ENCODE results near the gene NIPAL4. TPM values are rescaled to one million over a fixed set of nuclear protein-coding genes. Genes with fewer than 3 reads are reported as not detected.

The NIPAL4 gene
- polyA plus RNA-seq, 2 donors, result 5.4 to 15.1 TPM

DNA sequence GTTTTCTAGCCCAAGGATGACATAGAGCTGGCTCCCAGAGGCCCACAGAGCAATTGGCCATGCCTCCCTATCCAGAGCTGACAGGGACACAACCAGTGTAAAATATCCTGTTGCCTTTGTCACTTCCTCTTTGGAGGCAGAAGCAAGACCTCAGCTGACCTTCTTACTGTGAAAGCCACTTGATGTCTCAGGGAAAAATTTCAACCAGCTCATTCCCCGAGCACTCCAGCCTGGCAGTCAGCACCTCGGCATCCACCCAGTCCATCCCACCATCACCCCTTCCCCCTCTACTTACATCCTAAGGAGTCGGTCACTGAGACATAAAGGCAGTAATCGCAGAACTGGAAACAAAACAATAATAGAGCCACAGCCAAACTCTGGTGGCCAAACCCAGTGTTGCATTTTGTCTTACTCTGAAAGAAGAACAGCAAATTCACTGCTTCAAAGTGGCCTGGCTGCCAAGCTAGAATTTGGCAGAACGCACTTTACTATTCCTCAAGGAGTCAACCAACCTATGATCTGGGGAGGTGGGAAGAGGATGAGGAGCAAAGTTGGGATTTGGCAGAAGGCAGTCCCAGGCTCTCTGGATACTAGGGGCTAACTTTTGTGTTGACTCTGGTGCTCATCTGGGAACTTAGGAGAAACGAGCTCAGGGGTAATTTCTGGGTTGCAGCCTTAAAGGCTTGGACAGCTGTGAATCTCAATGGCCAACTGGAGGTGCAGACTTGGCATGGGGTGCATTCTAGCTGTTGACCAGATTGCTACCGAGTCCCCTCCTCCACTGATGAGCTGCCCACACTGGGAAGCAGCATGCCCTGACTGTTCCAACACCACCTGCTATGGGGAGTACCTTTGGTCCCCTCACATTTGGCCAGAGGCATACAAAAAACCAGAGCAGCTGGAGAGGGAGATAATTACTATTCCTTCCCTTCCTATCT, 13.6 kb downstream of the NIPAL4 start:
- no peaks in the 10 kb centered on the region for H3K9me3 ChIP-seq (ENCODE audit: control insufficient read depth in 2 of 2, insufficient read depth in 1 of 2, low read depth in 1 of 2, low read length in 1 of 2)
- H3K27ac ChIP-seq (ENCODE audit: low read depth in 2 of 2, low read length in 1 of 2), result no peak overlapping the region
- H3K36me3 ChIP-seq (ENCODE audit: control insufficient read depth in 2 of 2, insufficient read depth in 2 of 2, low read length in 1 of 2), result peaks cover 0 to 12% of the 10 kb centered on the region in 2 donors
- no peaks in the 10 kb centered on the region for H3K27me3 ChIP-seq (ENCODE audit: control insufficient read depth in 1 of 2, insufficient read depth in 2 of 2, low read length in 2 of 2)
- 80 to 82% methylated on average over 7 of the region's 7 CpGs for WGBS, 2 donors
- H3K4me3 ChIP-seq (ENCODE audit: low read depth in 1 of 2, low read length in 2 of 2), result no peak overlapping the region
- H3K4me1 ChIP-seq (ENCODE audit: control insufficient read depth in 2 of 2, insufficient read depth in 2 of 2, low read length in 1 of 2), result no peaks in the 10 kb centered on the region

DNA sequence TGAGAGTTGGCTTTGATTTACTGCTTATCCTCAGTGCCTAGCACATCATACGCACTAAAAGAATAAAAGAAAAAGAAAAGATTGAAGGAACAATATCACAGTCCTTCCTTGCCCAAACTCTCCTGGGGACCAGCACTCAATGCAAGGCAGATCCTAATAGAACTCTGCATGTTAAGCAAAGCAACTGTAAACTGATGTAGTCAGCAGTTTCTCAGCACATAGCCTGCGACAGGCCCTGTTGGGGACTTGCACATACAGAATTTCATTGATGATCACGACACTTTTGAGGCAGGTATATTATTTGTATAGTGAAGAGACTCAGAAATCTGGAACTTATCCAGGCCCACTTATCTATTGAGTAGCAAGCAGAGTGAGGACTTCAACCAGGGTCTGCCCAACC, 15.4 kb downstream of the NIPAL4 start:
- Histone ChIP-seq H3K27ac (ENCODE audit: low read depth in 2 of 2, low read length in 1 of 2) (no peak overlapping the region), H3K4me1 (ENCODE audit: control insufficient read depth in 2 of 2, insufficient read depth in 2 of 2, low read length in 1 of 2) (no peaks in the 10 kb centered on the region)
- 93 to 94% methylated on average over 3 of the region's 3 CpGs for WGBS, 2 donors

DNA sequence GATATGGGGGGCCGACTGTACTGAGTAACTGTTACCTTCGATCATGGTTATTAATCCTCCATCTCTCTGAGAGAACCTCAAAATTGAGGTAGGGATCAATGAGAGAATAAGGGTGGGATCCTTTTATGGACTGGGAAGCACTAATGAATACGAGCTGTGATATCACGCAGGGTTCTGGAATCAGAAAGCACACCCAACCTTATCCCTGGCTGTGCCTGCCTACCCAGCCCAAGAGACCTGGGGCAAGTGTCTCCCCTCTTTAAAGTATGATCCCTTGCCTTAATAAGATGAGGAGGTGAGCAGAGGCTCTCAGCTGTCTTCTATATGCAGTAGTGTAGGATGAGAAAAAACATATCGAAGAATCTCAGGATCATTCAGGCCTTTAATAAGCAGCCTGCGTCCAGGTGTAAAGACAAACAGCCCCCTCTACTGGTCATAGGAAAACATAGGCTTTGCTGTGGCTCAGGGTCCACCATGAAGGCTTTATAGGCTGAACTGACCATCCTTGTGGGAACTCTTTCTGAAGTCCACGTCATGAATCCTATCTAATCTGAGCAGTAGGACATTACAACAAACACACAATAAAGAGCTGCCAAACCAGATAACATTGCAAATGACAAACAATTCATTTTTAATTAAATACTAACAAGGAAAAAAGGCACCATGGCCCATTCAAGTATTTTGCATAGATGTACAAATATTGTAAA, 16.8 kb downstream of the NIPAL4 start:
- Histone ChIP-seq H3K27ac (ENCODE audit: low read depth in 2 of 2, low read length in 1 of 2) (no peak overlapping the region), H3K27me3 (ENCODE audit: control insufficient read depth in 1 of 2, insufficient read depth in 2 of 2, low read length in 2 of 2) (no peaks in the 10 kb centered on the region), H3K4me1 (ENCODE audit: control insufficient read depth in 2 of 2, insufficient read depth in 2 of 2, low read length in 1 of 2) (no peaks in the 10 kb centered on the region), H3K36me3 (ENCODE audit: control insufficient read depth in 2 of 2, insufficient read depth in 2 of 2, low read length in 1 of 2) (peaks cover 0 to 14% of the 10 kb centered on the region in 2 donors), H3K4me3 (ENCODE audit: low read depth in 1 of 2, low read length in 2 of 2) (no peak overlapping the region), H3K9me3 (ENCODE audit: control insufficient read depth in 2 of 2, insufficient read depth in 1 of 2, low read depth in 1 of 2, low read length in 1 of 2) (no peaks in the 10 kb centered on the region)
- whole genome bisulfite sequencing, 2 donors, result 63 to 64% methylated on average over 7 of the region's 7 CpGs

More for the DNA sequence above, 15.4 kb downstream of the NIPAL4 start:
- H3K4me3 ChIP-seq (ENCODE audit: low read depth in 1 of 2, low read length in 2 of 2), result no peak overlapping the region
- H3K9me3 ChIP-seq (ENCODE audit: control insufficient read depth in 2 of 2, insufficient read depth in 1 of 2, low read depth in 1 of 2, low read length in 1 of 2), result no peaks in the 10 kb centered on the region
- no peaks in the 10 kb centered on the region for H3K27me3 ChIP-seq (ENCODE audit: control insufficient read depth in 1 of 2, insufficient read depth in 2 of 2, low read length in 2 of 2)
- H3K36me3 ChIP-seq (ENCODE audit: control insufficient read depth in 2 of 2, insufficient read depth in 2 of 2, low read length in 1 of 2), result peaks cover 0 to 12% of the 10 kb centered on the region in 2 donors

DNA sequence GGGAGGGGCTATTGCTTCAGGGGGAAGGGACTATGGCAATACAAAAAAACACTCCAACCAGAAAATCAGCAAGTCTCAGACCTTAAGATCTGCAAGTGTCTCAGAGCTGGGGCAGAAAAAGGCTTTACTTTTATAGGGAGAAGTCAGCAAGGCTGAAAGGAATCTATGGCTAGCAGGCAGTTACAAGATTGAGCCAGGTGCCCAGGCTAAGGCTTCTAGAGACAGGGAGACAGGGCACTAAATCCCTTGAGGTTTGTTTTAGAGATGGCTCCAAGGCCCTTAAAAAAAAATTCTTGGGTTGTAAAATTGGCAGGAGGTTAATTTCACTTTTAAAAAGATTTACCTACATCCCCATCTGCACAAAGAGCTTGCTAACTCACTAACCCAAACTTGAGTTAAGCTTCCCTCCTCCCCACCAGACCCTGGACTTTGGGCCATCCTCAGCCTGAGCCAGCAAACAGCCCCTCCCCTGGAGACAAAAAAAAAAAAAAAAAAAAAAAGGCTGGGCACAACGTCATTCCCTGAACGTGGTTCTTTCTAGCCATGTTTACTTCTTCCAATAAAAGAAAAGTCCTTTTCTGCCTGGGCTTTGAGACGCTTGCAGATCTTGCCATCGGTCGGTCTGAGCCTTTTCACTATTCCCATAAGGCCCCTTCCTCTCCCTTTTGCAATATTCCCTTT, 17.9 kb downstream of the NIPAL4 start:
- Histone ChIP-seq H3K27me3 (ENCODE audit: control insufficient read depth in 1 of 2, insufficient read depth in 2 of 2, low read length in 2 of 2) (no peaks in the 10 kb centered on the region), H3K27ac (ENCODE audit: low read depth in 2 of 2, low read length in 1 of 2) (no peak overlapping the region), H3K4me3 (ENCODE audit: low read depth in 1 of 2, low read length in 2 of 2) (no peak overlapping the region), H3K36me3 (ENCODE audit: control insufficient read depth in 2 of 2, insufficient read depth in 2 of 2, low read length in 1 of 2) (peaks cover 0 to 9% of the 10 kb centered on the region in 2 donors), H3K9me3 (ENCODE audit: control insufficient read depth in 2 of 2, insufficient read depth in 1 of 2, low read depth in 1 of 2, low read length in 1 of 2) (no peaks in the 10 kb centered on the region), H3K4me1 (ENCODE audit: control insufficient read depth in 2 of 2, insufficient read depth in 2 of 2, low read length in 1 of 2) (no peaks in the 10 kb centered on the region)
- 50 to 59% methylated on average over 5 of the region's 5 CpGs for WGBS, 2 donors

DNA sequence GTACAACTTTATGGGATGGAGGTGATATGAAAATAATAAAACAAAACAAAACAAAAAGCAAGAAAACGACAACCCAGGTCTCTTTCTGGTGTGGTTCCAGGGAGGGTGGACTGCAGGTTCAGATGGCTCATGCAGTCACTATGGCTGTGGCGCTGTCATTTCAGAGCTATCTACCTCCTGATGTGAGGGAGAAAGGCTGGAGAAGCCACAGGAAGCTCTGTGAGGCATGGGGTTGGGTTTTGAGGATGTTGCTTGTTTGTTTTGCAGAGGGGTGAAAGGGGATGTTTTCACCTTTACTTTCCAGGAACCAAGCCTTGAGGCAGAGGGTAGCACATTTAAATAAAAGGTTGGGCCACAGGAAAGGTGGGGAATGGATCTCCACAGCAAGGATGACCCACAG, 18.7 kb downstream of the NIPAL4 start:
- Histone ChIP-seq H3K27me3 (ENCODE audit: control insufficient read depth in 1 of 2, insufficient read depth in 2 of 2, low read length in 2 of 2) (no peaks in the 10 kb centered on the region), H3K4me1 (ENCODE audit: control insufficient read depth in 2 of 2, insufficient read depth in 2 of 2, low read length in 1 of 2) (no peaks in the 10 kb centered on the region), H3K36me3 (ENCODE audit: control insufficient read depth in 2 of 2, insufficient read depth in 2 of 2, low read length in 1 of 2) (peaks cover 0 to 5% of the 10 kb centered on the region in 2 donors), H3K9me3 (ENCODE audit: control insufficient read depth in 2 of 2, insufficient read depth in 1 of 2, low read depth in 1 of 2, low read length in 1 of 2) (no peaks in the 10 kb centered on the region), H3K4me3 (ENCODE audit: low read depth in 1 of 2, low read length in 2 of 2) (no peak overlapping the region), H3K27ac (ENCODE audit: low read depth in 2 of 2, low read length in 1 of 2) (peak overlapping the region in 1 of 2 donors; percentile 6)
- WGBS, 2 donors, result 85 to 93% methylated on average over 2 of the region's 2 CpGs

DNA sequence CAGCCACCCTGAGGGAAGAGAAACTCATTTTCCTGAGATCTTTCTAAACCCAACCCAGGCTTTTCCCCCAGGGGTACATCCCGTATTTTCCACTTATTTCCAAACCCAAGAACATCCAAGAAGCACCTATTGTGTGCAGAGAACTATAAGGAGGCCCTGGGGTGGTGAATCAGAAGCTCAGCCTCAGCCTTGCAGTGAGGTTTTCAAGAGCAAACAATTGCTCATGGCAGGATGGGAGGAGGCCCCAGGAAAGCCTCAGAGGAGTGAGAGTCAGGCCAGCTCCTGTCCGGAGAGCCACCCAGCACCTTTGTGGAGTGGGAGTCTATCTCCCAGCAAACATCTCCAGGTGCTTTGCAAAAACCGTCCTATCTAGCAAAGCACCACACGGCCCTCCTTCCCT, 19.2 kb downstream of the NIPAL4 start:
- 81 to 84% methylated on average over 4 of the region's 4 CpGs for WGBS, 2 donors
- Histone ChIP-seq H3K4me3 (ENCODE audit: low read depth in 1 of 2, low read length in 2 of 2) (no peak overlapping the region), H3K4me1 (ENCODE audit: control insufficient read depth in 2 of 2, insufficient read depth in 2 of 2, low read length in 1 of 2) (no peaks in the 10 kb centered on the region), H3K36me3 (ENCODE audit: control insufficient read depth in 2 of 2, insufficient read depth in 2 of 2, low read length in 1 of 2) (peaks cover 0 to 2% of the 10 kb centered on the region in 2 donors), H3K9me3 (ENCODE audit: control insufficient read depth in 2 of 2, insufficient read depth in 1 of 2, low read depth in 1 of 2, low read length in 1 of 2) (no peaks in the 10 kb centered on the region), H3K27ac (ENCODE audit: low read depth in 2 of 2, low read length in 1 of 2) (peak overlapping the region in 1 of 2 donors; percentile 29), H3K27me3 (ENCODE audit: control insufficient read depth in 1 of 2, insufficient read depth in 2 of 2, low read length in 2 of 2) (no peaks in the 10 kb centered on the region)

DNA sequence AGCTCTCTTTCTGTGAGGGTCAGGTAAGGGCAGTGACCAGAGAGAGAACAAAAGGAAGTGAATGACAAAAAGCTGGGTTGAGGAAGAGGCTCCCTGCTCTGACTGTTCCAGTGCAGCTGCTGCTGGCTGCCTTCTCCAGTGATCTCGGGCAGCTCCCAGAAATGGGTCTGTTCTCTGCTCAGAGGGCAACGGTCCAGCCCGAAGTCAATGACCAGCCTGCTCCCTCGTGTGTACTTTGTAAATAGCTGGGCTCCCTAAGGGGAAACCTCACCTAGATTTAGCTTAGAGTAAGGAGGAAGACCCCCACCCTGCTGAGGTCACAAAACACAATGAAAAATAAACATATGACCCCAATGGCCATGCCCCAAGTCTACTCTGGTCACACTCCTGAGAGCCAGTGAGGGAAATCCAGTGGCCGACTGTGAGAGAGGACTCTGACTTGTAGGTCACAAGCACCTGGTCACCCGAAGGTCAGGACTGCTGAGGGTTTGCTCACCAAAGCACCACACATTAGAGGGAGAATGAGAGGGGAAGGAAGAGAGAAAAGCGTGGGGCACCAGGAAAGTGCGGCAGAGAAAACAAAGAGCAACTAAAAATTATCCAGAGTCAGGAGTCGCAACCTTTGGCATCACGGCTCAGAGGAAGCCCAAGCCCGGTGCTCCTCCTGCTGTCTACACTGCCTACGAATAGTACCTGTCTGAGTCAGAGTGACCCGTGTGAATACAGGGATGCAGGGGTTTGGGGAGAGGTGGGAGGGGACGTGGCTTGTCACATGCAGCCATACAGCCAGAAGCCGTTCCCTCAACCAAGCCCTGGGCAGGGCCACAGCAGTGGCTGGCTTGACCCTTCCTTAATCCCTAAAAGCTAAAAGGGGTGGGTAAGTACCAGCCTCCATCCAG, 19.8 kb downstream of the NIPAL4 start:
- Histone ChIP-seq H3K4me1 (ENCODE audit: control insufficient read depth in 2 of 2, insufficient read depth in 2 of 2, low read length in 1 of 2) (no peaks in the 10 kb centered on the region), H3K9me3 (ENCODE audit: control insufficient read depth in 2 of 2, insufficient read depth in 1 of 2, low read depth in 1 of 2, low read length in 1 of 2) (no peaks in the 10 kb centered on the region), H3K4me3 (ENCODE audit: low read depth in 1 of 2, low read length in 2 of 2) (no peak overlapping the region), H3K27me3 (ENCODE audit: control insufficient read depth in 1 of 2, insufficient read depth in 2 of 2, low read length in 2 of 2) (no peaks in the 10 kb centered on the region), H3K27ac (ENCODE audit: low read depth in 2 of 2, low read length in 1 of 2) (peak overlapping the region in 1 of 2 donors; percentile 29), H3K36me3 (ENCODE audit: control insufficient read depth in 2 of 2, insufficient read depth in 2 of 2, low read length in 1 of 2) (peaks cover 0 to 2% of the 10 kb centered on the region in 2 donors)
- 72 to 76% methylated on average over 15 of the region's 15 CpGs for WGBS, 2 donors

DNA sequence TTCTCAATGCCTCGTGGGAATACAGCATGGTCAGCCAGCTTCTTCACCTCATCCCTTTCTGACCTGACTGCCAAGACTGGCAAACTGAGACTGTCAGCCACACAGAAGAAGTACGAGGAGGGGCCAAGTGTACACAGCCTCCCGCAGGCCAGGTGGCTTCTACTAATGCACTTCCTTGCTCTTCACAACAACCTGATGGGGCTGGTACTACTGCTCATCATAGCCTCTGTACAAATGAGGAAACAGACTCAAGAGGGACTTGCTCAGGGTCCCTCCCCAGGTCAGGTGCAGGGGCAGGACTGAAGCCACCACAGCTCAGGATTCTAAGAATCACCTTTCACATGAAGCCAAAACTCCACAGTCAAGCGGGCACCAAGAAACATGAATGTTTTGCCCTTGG, 21.3 kb downstream of the NIPAL4 start:
- no peaks in the 10 kb centered on the region for H3K9me3 ChIP-seq (ENCODE audit: control insufficient read depth in 2 of 2, insufficient read depth in 1 of 2, low read depth in 1 of 2, low read length in 1 of 2)
- H3K27ac ChIP-seq (ENCODE audit: low read depth in 2 of 2, low read length in 1 of 2), result no peak overlapping the region
- H3K27me3 ChIP-seq (ENCODE audit: control insufficient read depth in 1 of 2, insufficient read depth in 2 of 2, low read length in 2 of 2), result no peaks in the 10 kb centered on the region
- WGBS, 2 donors, result 78 to 83% methylated on average over 4 of the region's 4 CpGs
- no peak overlapping the region for H3K4me3 ChIP-seq (ENCODE audit: low read depth in 1 of 2, low read length in 2 of 2)
- H3K4me1 ChIP-seq (ENCODE audit: control insufficient read depth in 2 of 2, insufficient read depth in 2 of 2, low read length in 1 of 2), result peaks cover 0 to 4% of the 10 kb centered on the region in 2 donors
- H3K36me3 ChIP-seq (ENCODE audit: control insufficient read depth in 2 of 2, insufficient read depth in 2 of 2, low read length in 1 of 2), result peaks cover 0 to 2% of the 10 kb centered on the region in 2 donors
